Endothelial cell of umbilical vein (primary cell): ENCODE measurements around the gene SIRT3. TPM values are rescaled to one million over a fixed set of nuclear protein-coding genes. Genes with fewer than 3 reads are reported as not detected.

ENCODE experiments used
- BruUV-seq: library from RNA; stranded (reverse); fragments of 400-500 nt; replicated peaks from 2 replicates; lab custom pipeline; 2021; lab: Mats Ljungman, UMichigan
- CTCF ChIA-PET: fragments of 300-600, 350-600 bp; sonication (Branson Sonifier 250); formaldehyde crosslinking; loops from one replicate; lab custom pipeline; 2021; ENCODE audit warnings: antibody characterized with exemption, inconsistent platforms; lab: Charles Lee
- POLR2A ChIA-PET: fragments of 300-600, 350-600 bp; sonication (Branson Sonifier 250); formaldehyde crosslinking; loops from one replicate; lab custom pipeline; 2021; ENCODE audit warnings: antibody characterized with exemption, inconsistent platforms; lab: Charles Lee
- DNase-seq: peaks from one replicate; pipeline ENCODE4 v3.0.0-alpha.2; 2011; ENCODE audit warnings: low read depth, low spot score
- FAIRE-seq: peaks from 2 replicates; lab custom pipeline; 2011; peaks lifted over from hg19 to GRCh38; lab: Jason Lieb, UNC
- H2AFZ ChIP-seq: 2 replicates; pipeline ENCODE4 v1.6.0; 2012; ENCODE audit warnings: low read depth, low read length, control low read depth, inconsistent platforms
- H3K27ac ChIP-seq: 2 replicates; pipeline ENCODE4 v1.5.1; 2011; ENCODE audit warnings: low read depth, mild to moderate bottlenecking, control low read depth, low read length, moderate library complexity; ENCODE audit not compliant: insufficient read depth
- H3K27me3 ChIP-seq, 2 experiments: 2 replicates each; pipeline versions ENCODE4 v1.6.0 to v1.6.1; 2011; ENCODE audit warnings: low read length in 2 of 2, mixed read lengths in 1 of 2; ENCODE audit not compliant: control insufficient read depth in 2 of 2, insufficient read depth in 2 of 2
- H3K36me3 ChIP-seq, 2 experiments: 2 replicates in 1 of 2; 3 replicates in 1 of 2; pipeline ENCODE4 v1.5.1; 2011; ENCODE audit warnings: low read length in 2 of 2, mild to moderate bottlenecking in 1 of 2, moderate library complexity in 1 of 2; ENCODE audit not compliant: control insufficient read depth in 2 of 2, insufficient read depth in 2 of 2; ENCODE audit errors: extremely low read depth in 1 of 2
- H3K4me1 ChIP-seq: 3 replicates; pipeline ENCODE4 v1.5.1; 2011; ENCODE audit warnings: mild to moderate bottlenecking, low read length; ENCODE audit not compliant: control insufficient read depth, insufficient read depth; ENCODE audit errors: extremely low read depth
- H3K4me2 ChIP-seq: 2 replicates; pipeline ENCODE4 v1.6.1; 2011; ENCODE audit warnings: low read length, control low read depth, mixed read lengths; ENCODE audit not compliant: insufficient read depth
- H3K4me3 ChIP-seq, 3 experiments: fragments of 200-600 bp in 1 of 3; sonication (generic), shearing (Covaris generic) in 1 of 3; replicated peaks in 1 of 3; 2 replicates each; pipeline ENCODE4 v1.5.1; 2011 to 2016; ENCODE audit warnings: control low read depth in 3 of 3, low read length in 3 of 3, mild to moderate bottlenecking in 2 of 3, inconsistent platforms in 1 of 3, low read depth in 1 of 3, moderate library complexity in 1 of 3; ENCODE audit not compliant: insufficient read depth in 1 of 3
- H3K79me2 ChIP-seq: 2 replicates; pipeline ENCODE4 v1.6.0; 2012; ENCODE audit warnings: low read length, inconsistent platforms; ENCODE audit not compliant: control insufficient read depth, insufficient read depth
- H3K9ac ChIP-seq: replicated peaks from 2 replicates; pipeline ENCODE3; 2011; ENCODE audit warnings: low read length, control low read depth; ENCODE audit not compliant: insufficient read depth; ENCODE audit errors: extremely low read depth
- H3K9me1 ChIP-seq: replicated peaks from 3 replicates; pipeline ENCODE4 v1.6.0; 2011; ENCODE audit warnings: mild to moderate bottlenecking, low read length; ENCODE audit not compliant: control insufficient read depth, insufficient read depth; ENCODE audit errors: extremely low read depth
- H3K9me3 ChIP-seq: replicated peaks from 2 replicates; pipeline ENCODE4 v1.5.1; 2012; ENCODE audit warnings: low read length, inconsistent platforms; ENCODE audit not compliant: control insufficient read depth, insufficient read depth
- H4K20me1 ChIP-seq: replicated peaks from 2 replicates; pipeline ENCODE3; 2011; ENCODE audit warnings: mild to moderate bottlenecking, low read length; ENCODE audit not compliant: control insufficient read depth, insufficient read depth; ENCODE audit errors: extremely low read depth
- CTCF ChIP-seq, 2 donors: IDR thresholded peaks; 1 replicate in 1 of 2; 2 replicates in 1 of 2; pipeline ENCODE4 v1.5.1; 2011; ENCODE audit warnings: low read length in 2 of 2, mild to moderate bottlenecking in 2 of 2, moderate library complexity in 2 of 2, control low read depth in 1 of 2, inconsistent platforms in 1 of 2, low read depth in 1 of 2; ENCODE audit not compliant: insufficient read depth in 1 of 2; ENCODE audit errors: extremely low read depth in 1 of 2
- EZH2 ChIP-seq: IDR thresholded peaks from 2 replicates; pipeline ENCODE4 v1.6.1; 2012; ENCODE audit warnings: borderline replicate concordance, low read depth, mild to moderate bottlenecking, moderate library complexity, low read length, inconsistent platforms; ENCODE audit not compliant: severe bottlenecking
- JUN ChIP-seq: IDR thresholded peaks from 2 replicates; pipeline ENCODE4 v1.6.1; 2011; ENCODE audit warnings: borderline replicate concordance, low read depth; ENCODE audit not compliant: insufficient read length, insufficient read depth
- MAX ChIP-seq: IDR thresholded peaks from 2 replicates; pipeline ENCODE4 v1.6.1; 2011; ENCODE audit not compliant: insufficient read depth, insufficient read length
- MYC ChIP-seq: IDR thresholded peaks from one replicate; pipeline ENCODE4 v1.6.1; 2011; ENCODE audit warnings: mild to moderate bottlenecking, low read depth, low read length
- POLR2A ChIP-seq: IDR thresholded peaks from 2 replicates; pipeline ENCODE4 v1.6.1; 2012; ENCODE audit warnings: low read depth, mild to moderate bottlenecking, control low read depth, low read length
- POLR2AphosphoS5 ChIP-seq: IDR thresholded peaks from 2 replicates; pipeline ENCODE4 v1.6.1; 2012; ENCODE audit warnings: low read depth, mild to moderate bottlenecking, control low read depth, low read length, moderate library complexity; ENCODE audit not compliant: insufficient read depth
- dilution Hi-C: fragments of 300-500 bp; cut with MboI; formaldehyde crosslinking; loops from one replicate; pipeline ENCODE4 v1.15.0; 2019; ENCODE audit warnings: low sequenced_read_pairs; ENCODE audit not compliant: extremely low pct_ligation_motif_present
- intact Hi-C: fragments of 100-400 bp; cut with micrococcal nuclease; formaldehyde crosslinking; loops from one replicate; pipeline ENCODE4 v1.10.0; 2022
- polyA plus RNA-seq, 4 experiments: library from polyadenylated mRNA; depleted of rRNA in 3 of 4; stranded (reverse) in 3 of 4; unstranded in 1 of 4; fragments of >200 nt; gene quantifications; 2 replicates each; pipeline versions ENCODE4 v1.2.1 to v1.2.3, GENCODE V29; 2011 to 2012; ENCODE audit warnings: missing spikeins in 1 of 4
- total RNA-seq: library from RNA; stranded (reverse); gene quantifications from 2 replicates; pipeline ENCODE4 v1.2.3, GENCODE V29; 2021

The SIRT3 gene
- total and polyA plus RNA-seq, 2 donors (not counting 3 experiments of a cell fraction or from before 2014, with no cell fraction given) = 12.0 to 18.3 TPM

- DNase-seq = no peak
- TF ChIP-seq EZH2 (no peak), JUN (no peak), POLR2A (no peak), POLR2AphosphoS5 (no peak), MAX (no peak), CTCF (IDR thresholded peaks at IDR 0.05; ENCODE audit: extremely low read depth in 1 of 2, insufficient read depth in 1 of 2, low read depth in 1 of 2, low read length in 2 of 2) (no peak), MYC (no peak)
- Histone ChIP-seq H3K4me3 (no peak overlapping the region), H3K27me3 (peaks cover 42 to 48% of the 10 kb centered on the region in 2 experiments), H3K9me1 (no peaks in the 10 kb centered on the region), H3K4me2 (no peak overlapping the region), H3K9me3 (no peaks in the 10 kb centered on the region), H3K36me3 (no peaks in the 10 kb centered on the region), H3K79me2 (no peaks in the 10 kb centered on the region), H4K20me1 (no peaks in the 10 kb centered on the region), H3K27ac (no peak overlapping the region), H3K9ac (no peak overlapping the region), H2AFZ (no peak overlapping the region), H3K4me1 (no peaks in the 10 kb centered on the region)
- CTCF ChIA-PET = interaction anchor here (1.0 to 1.4 kb wide), 2 partner anchors 11 to 24 kb away, joined by 3 read pairs; no protein-coding TSS in a partner anchor
- no peak for FAIRE-seq
- dilution Hi-C loops = no loop called here
- intact Hi-C loops = no loop called here
- BruUV-seq = no TSS peak
- POLR2A ChIA-PET = no interaction called here
Observed at GRCh38 chr11:282171-282570, 46.0 kb upstream of the SIRT3 start.
